ENCODE data around the gene ALX4.

The ALX4 gene

GRCh38 chr11:44309478-44310205 is at the start of gene ALX4:
TSS of gene ALX4 (minus strand) at chr11:44310139. CDS start at chr11:44310062, 77 bp downstream.
- in situ Hi-C loops (cut with HindIII; ENCODE audit: low sequenced_read_pairs): no loop called here

- in situ Hi-C loops (cut with HindIII; ENCODE audit: low sequenced_read_pairs): no loop called here
These were observed 49.2 kb upstream of the ALX4 start for GRCh38 chr11:44359162-44359561.

DNA sequence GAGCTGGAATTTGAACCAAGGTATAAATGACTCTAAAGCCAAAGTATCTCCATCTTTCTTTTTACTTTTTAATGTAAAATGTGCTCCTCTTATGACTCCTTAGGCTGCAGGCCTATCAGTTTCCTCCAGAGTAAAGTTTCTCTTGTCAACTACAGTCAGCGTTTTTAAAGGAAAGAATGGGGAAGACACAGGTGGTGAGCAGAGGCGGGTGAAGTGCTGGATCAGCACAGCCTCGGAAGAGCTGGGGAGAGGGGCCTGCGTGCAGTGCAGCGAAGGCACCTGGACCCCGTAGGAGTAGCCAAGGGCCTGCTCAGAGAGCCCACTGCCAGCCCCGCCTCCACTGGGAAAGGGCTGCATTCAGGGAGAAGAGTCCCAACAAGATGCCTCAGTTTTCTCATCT is 48.8 kb upstream of the ALX4 start:
- in situ Hi-C loops (cut with HindIII; ENCODE audit: low sequenced_read_pairs): no loop called here

- in situ Hi-C loops (cut with HindIII; ENCODE audit: low sequenced_read_pairs): no loop called here
These were observed 47.8 kb upstream of the ALX4 start for GRCh38 chr11:44357711-44358110.

DNA sequence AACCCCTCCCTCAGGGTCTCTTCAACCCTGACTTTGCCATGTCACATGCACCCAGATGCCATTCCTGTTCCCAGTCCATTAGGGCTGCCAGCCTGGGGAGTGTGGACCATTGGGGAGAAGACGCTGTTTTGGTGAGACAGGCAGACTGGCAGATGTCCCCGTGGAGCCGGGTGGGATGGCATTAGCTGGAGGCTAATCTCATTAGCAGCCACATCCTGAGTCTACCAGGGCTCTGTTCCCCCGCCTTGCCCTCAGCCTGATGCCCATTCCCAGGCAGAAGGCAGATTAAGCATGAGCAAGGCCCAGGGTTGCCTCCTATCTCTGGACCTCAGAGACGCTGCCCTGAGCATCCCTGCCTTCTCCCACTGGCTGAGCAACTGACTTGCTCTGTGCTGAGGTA is 46.4 kb upstream of the ALX4 start:
- in situ Hi-C loops (cut with HindIII; ENCODE audit: low sequenced_read_pairs): no loop called here

GRCh38 chr11:44351898-44352498 is 42.1 kb upstream of the ALX4 start:
- in situ Hi-C loops (cut with HindIII; ENCODE audit: low sequenced_read_pairs): no loop called here

- in situ Hi-C loops (cut with HindIII; ENCODE audit: low sequenced_read_pairs): no loop called here
These were observed 41.2 kb upstream of the ALX4 start for GRCh38 chr11:44351006-44351660.

- in situ Hi-C loops (cut with HindIII; ENCODE audit: low sequenced_read_pairs): loop anchor here (10.0 kb wide), 1 partner anchor 175 kb away; no protein-coding TSS in a partner anchor
These were observed 39.4 kb upstream of the ALX4 start for GRCh38 chr11:44349328-44349727.

DNA sequence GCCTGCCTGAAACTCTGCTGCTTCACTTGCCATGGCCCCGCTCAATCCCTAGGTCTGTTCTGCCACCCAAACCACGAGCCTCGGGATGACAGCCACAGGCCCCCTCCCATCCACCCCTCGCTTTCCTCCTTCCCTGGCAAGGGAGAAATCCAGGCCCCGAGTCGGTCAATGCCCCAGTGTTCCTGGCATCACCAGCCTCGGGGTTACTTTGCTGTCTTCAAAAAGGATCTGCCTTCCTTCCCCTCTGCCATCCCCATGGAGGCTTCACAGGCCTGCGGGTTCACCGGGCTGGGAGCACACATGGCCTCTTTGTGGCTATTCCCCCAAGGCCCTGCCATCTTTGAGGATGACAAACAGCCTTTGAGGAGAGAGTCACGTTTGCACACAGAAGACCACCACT is 38.8 kb upstream of the ALX4 start:
- in situ Hi-C loops (cut with HindIII; ENCODE audit: low sequenced_read_pairs): loop anchor here (10.0 kb wide), 1 partner anchor 176 kb away; no protein-coding TSS in a partner anchor

DNA sequence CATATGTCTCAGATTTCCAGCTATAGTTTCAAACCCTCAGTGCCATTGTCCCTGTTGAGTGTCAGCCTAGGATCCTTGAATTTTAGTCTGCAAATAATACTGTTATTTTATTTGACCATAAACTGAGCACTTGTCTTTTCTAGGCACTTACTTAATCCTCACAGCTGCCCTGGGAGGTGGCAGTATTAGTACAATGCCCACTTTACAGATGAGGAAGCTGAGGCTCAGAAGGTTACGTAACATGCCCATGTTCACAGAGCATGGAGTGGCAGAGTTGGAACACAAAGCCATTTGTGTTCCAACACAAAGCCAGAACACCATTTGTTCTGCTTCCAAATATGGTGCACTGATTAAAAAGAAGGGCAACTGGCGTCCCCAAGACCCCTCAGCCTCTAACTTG is 38.2 kb upstream of the ALX4 start:
- in situ Hi-C loops (cut with HindIII; ENCODE audit: low sequenced_read_pairs): loop anchor here (10.0 kb wide), 1 partner anchor 177 kb away; no protein-coding TSS in a partner anchor

DNA sequence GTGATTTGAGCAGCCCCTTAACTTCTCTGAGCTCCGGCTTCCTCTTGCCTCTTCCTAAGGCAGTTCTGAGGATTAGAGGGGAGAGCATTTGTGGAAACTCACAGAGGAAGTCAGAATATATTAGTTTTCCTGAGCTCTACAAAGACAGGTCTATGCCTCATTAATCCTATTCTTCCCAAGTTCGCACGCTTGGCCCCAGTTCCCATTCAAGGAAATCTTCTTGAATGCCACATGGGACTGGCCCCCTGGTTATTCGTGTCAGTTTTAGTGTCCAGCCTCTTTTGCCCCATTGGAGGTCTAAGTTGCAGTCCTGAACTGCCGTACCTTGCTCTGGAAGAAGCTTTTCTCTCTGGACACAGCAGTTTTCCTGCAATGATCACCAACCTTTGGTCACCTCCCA is 37.6 kb upstream of the ALX4 start:
- in situ Hi-C loops (cut with HindIII; ENCODE audit: low sequenced_read_pairs): loop anchor here (10.0 kb wide), 1 partner anchor 177 kb away; no protein-coding TSS in a partner anchor

DNA sequence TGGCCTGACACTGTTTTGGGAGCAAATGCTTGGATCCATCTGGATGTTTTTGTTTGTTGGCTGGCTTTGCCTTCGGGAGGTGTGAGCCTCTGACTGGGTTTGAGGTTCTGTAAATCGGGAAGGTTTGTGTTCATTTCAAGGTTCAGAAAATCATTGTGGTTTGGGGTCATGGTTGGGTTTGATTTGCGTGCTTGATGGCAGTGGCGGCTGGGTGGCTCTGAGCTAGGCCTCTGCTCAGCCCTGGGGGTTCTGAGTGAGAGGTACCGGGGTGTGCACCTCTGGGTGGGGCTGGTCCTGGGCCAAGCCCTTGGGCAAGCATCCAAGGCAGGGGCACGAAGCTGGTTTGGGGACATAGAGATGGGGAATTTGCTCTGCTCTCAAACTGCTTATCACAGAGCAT is 37.0 kb upstream of the ALX4 start:
- in situ Hi-C loops (cut with HindIII; ENCODE audit: low sequenced_read_pairs): loop anchor here (10.0 kb wide), 1 partner anchor 178 kb away; no protein-coding TSS in a partner anchor

- in situ Hi-C loops (cut with HindIII; ENCODE audit: low sequenced_read_pairs): loop anchor here (10.0 kb wide), 1 partner anchor 179 kb away; no protein-coding TSS in a partner anchor
These were observed 35.8 kb upstream of the ALX4 start for GRCh38 chr11:44345781-44346180.

GRCh38 chr11:44344921-44345320 is 35.0 kb upstream of the ALX4 start:
- in situ Hi-C loops (cut with HindIII; ENCODE audit: low sequenced_read_pairs): loop anchor here (10.0 kb wide), 1 partner anchor 180 kb away; no protein-coding TSS in a partner anchor

- in situ Hi-C loops (cut with HindIII; ENCODE audit: low sequenced_read_pairs): loop anchor here (10.0 kb wide), 1 partner anchor 180 kb away; no protein-coding TSS in a partner anchor
These were observed 34.5 kb upstream of the ALX4 start for GRCh38 chr11:44344423-44344820.

DNA sequence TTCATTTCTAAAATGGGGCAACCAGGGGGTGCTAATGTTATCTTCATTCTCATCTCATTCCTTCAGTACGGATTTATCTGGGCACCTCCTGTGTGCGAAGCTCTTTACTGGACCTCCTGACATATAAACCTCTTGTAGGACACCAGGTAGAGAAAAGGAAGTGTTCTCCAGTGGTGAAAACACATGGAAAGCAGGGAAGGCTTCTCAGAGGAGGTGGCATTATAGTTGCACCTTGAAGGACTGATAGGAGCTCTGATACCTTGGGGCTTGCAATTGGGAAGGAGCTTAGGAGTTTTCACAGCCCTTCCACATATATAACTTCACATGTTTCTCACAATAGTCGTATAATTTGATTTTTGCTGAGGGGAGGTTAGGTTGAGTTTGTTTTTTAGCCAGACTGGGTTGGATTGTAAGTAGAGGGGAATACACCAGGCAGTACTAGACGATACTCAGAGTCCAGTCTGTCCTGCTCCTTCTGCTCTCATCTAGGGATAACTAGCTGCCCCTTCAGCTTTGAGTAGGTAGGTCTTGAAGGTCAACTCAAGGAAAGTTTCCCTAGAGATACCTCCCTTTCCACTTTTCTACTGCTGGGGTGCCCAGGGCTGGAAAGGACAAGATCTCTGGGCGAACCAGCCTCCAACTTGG is 34.0 kb upstream of the ALX4 start:
- in situ Hi-C loops (cut with HindIII; ENCODE audit: low sequenced_read_pairs): loop anchor here (10.0 kb wide), 1 partner anchor 181 kb away; no protein-coding TSS in a partner anchor

GRCh38 chr11:44342616-44343015 is 32.7 kb upstream of the ALX4 start:
- in situ Hi-C loops (cut with HindIII; ENCODE audit: low sequenced_read_pairs): loop anchor here (10.0 kb wide), 1 partner anchor 182 kb away; no protein-coding TSS in a partner anchor

- in situ Hi-C loops (cut with HindIII; ENCODE audit: low sequenced_read_pairs): loop anchor here (10.0 kb wide), 1 partner anchor 184 kb away; no protein-coding TSS in a partner anchor
These were observed 30.7 kb upstream of the ALX4 start for GRCh38 chr11:44340656-44341055.

DNA sequence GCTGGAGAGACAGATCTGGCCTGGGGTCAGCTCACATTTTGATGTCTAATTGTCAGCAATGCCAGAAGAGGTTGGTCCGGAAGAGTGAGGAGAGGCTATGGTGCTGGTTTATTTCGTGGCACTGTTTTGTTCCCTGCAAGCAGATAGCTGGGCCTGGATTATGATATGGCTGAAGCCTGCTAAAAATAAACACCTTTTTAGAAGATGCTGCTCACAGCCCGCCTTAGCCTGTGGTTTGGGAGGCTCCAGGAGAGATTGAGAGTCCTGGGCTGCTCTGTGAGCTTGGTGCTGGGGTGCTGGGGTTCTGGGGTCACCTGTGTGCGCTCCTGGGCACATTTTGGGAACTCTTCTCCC is 29.6 kb upstream of the ALX4 start:
- in situ Hi-C loops (cut with HindIII; ENCODE audit: low sequenced_read_pairs): no loop called here

DNA sequence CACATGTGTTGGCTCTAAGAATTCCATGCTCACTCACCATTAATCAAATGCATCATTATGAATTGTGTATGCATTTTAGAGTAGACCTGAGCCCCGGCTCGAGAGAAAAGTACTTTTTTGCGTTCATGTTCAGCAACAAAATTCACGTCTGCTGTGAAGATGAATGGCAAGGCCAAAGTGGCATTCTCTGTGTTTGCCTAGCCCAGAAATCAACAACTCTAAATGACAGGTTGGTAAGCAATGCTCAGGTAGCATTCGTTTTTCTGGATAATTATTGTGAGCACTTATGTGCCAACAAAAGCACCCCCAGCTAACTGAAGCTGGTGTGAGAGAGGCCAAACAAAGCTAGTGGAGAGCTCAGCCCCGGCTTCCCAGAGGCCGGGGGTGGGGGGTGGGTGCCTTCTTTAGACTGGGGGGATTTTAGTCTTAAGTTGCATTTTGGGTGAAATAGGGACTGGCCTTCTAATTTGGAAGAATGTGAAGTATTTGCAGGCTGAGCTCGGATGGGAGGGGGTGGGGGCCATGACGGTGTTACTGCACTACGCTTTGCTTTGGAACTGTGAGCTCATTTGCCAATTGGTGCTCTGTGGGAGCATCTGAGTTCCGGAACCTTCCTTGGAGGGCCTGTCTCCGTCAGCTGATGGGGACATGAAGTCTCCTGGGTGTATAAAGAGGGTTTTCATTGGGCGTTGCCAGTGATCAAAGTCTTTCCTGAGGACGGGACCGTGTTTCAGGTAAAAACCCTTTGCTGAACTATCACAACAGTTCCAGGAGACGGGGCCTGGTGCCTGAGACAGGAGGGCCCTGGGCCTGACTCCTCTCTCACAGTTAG is 29.0 kb upstream of the ALX4 start:
- in situ Hi-C loops (cut with HindIII; ENCODE audit: low sequenced_read_pairs): no loop called here
